ENCODE results near the gene NT5DC1.

The NT5DC1 gene

DNA sequence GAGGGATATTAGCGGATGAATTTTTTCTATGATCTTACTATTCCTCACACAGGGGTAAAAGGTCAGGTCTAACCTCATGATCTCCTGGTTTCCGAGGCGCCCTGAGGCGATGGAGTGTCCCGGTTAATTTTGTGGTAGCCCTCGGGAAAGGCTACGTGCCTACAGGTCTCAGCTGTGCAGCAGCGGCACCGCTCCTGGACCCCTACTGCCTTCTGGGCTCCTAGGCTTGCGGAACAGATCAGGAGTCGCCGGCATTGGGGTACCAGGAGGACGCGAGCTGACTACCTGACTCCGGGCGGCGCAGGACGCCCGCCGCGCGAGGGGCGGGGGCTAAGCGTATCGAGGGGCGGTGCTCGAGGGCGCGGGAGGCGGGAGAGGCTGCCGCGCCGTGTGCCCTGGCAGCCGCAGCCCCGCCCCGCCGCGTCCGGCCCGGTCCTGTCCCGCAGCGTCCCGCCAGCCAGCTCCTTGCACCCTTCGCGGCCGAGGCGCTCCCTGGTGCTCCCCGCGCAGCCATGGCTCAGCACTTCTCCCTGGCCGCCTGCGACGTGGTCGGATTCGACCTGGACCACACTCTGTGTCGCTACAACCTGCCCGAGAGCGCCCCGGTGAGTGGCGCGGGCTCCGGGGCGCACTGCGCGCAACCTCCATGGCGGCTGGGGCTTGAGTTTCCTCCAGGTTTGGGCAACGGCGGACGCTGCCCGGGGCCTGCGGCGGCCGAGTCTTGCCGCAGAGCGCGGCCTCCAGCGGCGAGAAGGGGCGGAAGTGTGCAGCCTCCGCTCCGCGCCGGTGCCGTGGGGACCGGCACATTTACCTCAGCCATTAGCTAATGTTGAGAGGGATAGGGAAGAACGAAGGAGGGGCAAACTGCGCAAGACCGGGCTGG, at the start of gene NT5DC1:
Gene NT5DC1 (plus strand): TSS at position 435 of the 883 bp plus-strand sequence. CDS start 78 bp downstream, at position 513.
- peak; percentile 80 to 94 (median 92) for DNase-seq

DNA sequence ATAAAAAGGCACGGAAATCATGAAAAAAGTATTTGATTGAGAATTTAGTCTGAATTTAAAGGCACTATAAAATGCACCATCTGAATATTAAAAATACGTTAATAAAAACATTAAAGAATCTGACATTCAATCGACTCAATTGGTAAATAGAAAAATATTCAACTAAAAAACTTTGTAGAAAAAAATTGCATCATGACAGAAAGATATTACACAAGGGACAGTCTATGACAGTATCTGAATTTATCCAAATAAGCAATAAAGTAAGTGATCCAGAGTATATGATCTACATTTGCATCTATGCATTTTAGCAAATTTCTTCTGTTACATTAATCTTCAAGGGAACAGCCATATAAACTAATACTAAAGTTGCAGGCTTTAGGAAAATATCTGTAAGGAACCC, 49.4 kb upstream of the NT5DC1 start:
- no peak for DNase-seq

DNA sequence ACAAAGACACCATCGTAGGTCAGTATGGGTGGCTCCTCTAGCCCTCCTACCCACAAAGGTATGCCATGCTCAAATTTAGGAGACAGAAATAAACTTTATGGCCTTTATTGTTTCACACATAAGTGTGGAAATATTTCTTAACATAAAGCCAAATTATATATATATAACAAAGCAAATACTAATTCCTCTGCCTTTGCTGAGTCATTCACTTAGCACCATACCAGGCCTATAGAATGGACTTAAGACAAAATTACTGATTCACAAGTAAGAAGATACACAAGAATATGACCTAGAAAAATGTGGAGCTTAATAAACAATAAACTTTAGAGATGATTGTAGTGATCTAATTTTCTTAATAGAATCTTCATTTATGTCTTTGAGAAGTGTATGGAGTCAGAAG, 45.1 kb upstream of the NT5DC1 start:
- DNase-seq = no peak

DNA sequence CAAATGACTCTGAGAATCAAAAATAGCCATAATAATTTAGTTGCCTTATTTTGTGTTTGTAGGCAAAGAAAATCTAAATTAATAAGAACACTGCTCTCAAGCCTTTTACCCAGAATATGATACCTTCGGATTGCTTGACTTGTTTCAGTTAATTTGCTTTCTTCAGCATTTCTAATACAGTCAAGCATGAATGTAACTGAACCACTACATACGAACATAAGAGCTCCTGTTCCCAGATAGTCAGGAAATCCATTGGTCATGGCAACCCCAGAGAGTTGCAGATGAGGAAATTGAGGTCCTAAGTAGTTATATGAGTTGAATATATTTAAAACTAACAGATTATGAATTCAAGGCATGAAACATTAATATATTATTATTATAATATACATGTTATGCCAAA, 42.9 kb upstream of the NT5DC1 start:
- DNase-seq = no peak

DNA sequence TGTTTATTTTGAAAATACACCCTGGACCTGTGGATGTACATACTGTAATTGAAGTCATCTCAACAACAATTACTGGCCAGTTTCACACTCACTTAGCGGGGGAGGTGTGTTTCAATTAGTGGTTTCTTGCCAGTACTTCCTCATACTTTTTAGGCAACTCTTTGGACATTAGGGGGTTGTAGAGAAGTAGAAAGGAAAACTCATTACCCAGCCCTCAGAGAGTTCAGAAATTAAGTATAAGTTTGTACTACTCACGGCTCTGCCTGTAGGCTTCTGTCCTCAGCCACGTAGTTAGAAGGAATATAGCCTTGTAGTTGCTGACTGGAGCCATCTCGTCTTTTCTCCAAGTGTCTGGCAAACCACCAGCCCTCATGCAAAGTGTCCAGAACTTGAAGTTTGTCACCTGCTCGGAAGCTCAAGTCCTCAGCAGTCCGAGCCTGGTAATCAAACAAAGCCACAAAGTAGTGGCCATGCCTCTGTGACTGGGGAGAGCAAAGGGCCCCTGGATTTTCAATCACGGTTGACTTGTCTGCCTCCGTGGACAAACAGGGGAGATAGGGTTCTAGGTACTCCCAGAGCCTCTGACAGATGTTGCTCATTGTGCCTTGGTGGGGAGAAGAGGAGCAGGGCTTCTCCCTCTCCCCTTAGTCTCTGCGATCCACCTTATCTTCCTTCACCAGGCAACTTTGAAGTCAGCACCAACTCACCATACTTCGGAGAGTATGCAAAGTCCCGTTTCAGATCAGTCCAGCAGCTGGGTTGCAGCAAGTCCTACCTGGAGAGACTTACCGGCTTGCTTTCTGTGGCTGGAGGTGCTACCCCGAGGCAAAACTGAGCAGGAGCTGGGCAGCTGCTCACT, 40.7 kb upstream of the NT5DC1 start:
- DNase-seq = peak in 1 of 3 experiments; percentile 10

DNA sequence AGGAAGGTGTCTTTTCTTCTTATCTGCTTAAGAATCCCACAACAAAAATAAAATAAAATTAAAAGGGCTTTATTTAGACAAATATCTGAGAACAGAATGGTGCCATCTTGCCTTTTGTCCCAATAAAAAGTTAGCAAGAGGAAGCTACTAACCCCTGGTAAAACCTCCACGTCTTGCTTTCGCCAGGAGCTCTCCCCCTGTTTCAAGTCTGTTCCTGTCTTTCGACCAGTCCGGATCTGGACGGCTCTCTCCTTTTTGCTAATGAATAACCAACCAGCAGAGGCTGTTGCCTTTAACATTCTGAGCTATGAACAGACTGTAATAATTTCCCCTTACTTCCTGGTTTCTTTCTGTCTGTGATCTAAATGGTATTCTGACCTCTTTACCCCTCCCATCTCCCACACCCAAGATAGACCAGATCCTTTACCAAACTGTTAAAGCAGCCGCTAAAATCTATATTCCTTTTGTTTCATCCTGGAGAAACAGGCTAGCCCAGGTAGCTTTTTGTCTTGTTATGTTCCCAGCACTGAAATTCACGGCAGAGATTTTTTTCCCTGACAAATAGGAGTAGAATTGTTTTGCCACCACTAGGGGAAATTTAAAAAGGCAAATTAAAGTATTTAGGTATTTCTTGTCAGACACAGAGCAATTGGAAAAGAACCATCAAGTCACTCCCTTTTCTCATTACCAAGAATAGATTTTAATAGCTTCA, 39.9 kb upstream of the NT5DC1 start, which contains the start of gene FRK:
Gene FRK (minus strand): TSS at position 320 of the 712 bp plus-strand sequence. CDS start 580 bp downstream, outside the sequence.
- no peak for DNase-seq

DNA sequence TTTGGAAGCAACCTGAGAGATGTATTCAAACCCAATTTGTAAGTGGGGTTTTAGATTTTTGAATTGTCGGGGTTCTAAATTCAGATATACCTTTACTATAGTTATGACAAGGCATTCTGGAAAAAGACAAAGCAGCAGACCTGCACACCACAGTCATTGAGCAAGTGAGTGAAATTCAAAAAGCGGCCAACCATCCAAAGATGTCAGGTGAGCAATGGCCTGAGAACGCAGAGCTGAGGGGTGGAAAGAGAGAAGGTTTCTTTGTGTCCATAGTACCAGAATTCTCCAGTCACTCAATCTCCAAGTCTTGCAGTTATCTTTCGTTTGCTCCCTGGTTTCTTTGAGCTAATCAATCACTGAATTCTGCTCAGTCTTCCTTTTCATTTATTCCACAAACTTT, 38.2 kb upstream of the NT5DC1 start:
- DNase-seq = no peak

DNA sequence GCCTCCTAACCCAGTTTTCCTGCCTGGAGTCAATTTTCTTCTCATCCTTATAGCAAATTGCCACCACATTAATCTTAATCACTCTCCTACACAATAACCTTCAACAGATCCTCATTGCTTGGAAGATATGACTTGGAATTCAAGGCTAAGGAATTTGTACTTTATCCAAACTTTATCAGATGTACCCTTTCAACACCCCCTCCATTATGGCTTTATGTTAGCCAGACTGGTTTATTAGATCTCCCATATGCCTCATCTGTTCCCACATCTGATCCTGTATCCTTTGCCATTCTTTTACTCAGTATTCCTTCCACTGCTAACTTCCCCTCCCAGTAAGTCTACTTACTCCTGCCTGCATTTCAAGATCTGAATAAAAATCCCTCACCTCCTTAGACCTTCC, 36.0 kb upstream of the NT5DC1 start:
- no peak for DNase-seq

DNA sequence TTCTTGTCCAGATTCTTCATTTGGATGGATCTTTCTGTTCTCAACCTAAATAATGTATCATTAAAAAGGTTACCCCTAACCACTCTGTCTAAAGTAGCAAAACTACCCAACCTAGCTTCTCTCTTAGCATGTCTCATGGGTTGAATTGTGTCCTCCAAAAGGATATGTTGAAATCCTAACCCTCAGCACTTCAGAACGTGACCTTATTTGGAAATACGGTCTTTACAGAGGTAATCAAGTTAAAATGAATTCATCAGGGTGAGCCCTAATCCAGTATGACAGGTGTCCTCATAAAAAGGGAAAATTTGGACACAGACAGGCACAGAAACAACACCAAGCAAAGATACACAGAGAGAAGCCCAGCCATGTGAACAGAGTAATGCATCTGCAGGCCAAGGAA, 33.9 kb upstream of the NT5DC1 start:
- DNase-seq = no peak

DNA sequence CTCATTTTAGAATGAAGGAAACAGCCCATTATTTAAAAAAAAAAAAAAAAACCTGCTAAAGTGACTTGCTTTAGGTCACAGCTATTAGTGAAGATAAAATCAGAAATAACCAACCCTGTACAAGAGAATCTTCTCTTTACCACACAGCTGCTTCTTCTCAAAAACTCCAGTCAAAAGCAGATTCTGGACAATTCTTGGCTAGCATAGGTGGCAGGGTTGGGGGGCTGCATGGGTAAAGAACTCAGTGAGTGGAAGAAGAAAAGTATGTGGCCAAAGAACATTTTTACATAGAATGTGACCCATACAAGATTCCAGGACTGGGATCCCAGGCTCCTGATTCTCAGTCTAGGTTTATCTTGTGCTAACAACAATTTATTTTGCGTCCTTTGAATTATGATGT, 30.6 kb upstream of the NT5DC1 start:
- DNase-seq = no peak

DNA sequence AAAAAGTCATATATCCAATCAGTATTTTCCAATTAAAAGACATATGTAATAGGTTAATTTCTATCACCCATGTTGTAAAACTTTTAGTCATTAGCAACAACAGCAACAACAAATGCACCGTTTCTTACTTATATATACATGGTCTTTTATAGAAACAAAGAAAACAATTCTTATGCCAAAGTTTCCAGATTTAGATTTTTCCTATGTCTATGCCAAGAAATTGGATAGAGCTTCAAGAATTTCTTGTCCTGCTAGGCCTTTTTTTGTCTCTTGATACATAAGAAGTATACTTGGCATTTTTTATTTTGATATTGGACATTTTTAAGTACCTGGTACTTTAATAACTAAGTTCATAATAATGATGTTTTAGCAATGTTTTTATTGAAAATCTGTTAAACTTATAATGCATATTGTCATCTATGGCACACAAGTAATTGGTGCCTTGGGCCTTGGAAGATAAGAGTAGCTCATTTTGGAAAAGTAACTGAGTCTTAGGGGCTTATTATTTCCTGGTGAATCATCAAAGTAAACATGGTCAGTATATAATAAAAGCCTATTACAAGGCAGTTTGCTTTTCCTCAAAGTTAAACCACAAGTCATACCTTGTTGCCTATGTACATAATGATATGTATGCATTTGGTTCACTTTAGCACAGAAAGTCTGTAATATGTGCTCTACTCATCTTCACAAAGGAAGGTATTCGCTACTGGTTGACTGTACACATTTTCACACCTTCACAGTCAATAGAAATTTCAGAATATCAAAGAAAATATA, 29.9 kb upstream of the NT5DC1 start:
- no peak for DNase-seq

DNA sequence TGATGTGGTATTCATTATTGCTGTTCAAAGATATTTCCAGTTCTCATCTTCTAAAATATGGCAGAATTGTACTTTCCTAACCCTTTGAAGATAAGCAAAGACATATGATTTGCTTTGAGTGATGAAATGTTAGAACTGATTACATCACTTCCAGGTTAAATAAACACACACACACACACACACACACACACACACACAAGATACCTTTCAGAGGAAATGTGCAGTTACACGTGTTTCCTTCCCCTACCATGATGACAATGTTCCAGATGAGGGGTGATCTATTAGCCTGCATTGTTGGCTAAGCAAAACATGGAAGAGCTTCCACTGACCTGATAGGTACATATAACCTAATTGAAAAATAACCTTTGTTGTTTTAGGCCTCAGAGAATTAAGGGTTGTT, 28.3 kb upstream of the NT5DC1 start:
- peak in 1 of 3 experiments; percentile 6 for DNase-seq

DNA sequence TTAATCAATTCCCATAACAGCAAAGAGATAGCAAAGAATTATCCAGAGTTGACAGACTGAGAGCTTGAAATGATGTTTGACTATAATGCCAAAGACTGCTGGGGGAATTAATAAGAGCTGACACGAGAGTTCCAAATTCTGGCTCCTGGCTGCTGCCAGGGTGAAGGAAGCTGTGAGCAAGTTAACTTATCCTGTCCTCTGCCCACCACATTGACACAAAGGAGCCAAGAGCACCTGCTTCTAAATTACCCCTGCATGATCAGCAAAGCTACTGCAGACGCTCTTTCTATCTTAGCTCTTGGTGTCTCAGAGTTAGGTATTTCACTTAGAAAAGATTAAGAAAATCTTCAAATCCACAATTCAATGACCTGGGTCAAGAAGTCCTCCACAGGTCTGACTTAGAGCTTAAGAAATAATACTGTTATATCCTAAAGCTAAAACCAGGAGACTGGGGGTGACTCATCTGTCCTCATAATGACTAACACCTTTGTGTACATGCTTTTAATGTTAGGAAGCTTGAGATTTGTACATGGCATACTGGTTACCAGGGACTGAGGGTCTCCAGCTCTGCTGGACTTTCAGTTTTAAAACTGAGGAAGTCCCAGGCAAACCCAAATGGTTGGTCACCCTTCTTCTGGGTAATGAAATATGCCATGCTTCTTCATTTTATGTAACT, 26.8 kb upstream of the NT5DC1 start:
- peak in 1 of 3 experiments; percentile 5 for DNase-seq

DNA sequence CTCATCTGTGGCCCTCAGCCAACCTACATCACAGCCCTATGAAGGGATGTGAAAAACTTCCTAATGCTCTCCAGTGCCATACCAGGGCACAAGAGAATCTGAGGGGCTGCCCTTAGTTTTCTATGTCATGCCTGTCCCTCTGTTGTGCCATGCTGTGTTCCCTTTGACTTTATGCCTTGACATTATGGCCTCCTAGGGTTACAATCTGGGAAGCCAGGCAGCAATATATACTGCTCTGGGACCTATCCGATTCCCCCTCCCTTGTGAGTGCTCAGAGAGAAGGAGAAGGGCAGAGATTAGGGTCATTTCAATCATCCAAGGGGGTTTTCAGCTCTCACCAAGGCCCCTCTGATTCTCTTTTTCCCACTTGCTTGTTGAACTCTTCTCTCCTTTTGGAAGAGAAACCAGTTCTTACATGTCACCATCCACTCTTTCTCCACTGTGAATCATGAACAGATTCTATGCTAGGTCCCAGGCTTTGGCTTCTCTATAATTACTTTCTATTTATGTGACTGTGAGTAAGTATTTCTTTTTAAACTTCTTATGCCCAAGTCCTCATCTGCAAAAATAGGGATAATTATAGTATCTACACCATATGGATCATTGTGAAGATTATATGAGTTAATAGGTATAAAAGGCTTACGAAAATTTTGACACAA, 25.8 kb upstream of the NT5DC1 start:
- DNase-seq = no peak

DNA sequence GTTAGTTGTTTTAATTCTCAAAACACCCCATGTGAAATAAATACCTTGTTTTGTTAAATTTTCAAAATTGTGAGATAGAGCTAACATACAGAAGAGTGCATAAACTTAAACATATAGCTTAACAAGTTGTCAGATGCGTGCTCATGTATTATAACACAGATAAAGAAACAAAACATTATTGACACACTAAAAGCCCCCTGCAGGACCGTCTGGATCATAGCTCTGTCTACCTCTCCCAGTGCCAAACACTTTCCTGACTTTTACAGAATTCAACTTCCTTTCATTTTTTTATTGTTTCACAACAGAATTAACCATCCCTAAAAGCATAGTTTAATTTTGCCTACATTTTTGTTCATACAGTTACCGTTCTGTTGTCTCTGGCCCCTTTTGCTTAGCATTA, 22.1 kb upstream of the NT5DC1 start:
- DNase-seq = no peak

DNA sequence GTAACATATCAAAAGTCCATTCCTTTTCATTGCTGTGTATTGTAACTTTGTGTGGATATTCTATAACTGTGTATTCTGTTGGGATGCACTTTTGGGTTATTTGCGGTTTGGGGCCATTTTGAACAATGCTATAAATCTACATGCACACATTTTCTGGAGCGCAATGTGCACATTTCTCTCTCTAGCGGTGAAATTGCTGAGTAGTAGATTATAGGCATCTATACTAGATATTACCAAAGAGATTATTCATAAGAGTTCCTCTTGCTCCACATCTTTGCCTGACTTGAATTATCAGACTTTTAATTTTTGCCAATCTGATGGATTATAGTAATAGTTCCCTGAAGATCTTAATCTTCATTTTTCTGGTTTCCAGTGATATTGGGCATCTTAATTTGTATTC, 21.7 kb upstream of the NT5DC1 start:
- no peak for DNase-seq

DNA sequence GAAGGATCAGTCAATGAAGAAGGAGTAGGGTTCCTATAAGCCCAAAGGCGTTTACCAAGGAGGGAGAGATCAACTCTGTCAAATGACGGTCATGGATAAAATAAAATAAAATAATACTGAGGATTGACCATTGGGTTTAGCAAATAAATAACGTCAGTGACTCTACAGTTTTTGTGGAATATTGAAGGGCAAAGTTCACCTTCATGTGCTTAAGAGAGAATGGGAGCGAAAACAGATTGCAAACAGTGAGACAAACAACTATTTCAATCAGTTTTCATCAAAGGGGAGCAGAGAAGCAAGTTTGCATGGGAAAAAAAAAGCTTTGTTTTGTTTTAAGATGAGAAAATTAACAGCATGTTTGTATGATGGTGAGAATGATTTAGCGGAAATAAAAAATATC, 17.6 kb upstream of the NT5DC1 start:
- DNase-seq = no peak

DNA sequence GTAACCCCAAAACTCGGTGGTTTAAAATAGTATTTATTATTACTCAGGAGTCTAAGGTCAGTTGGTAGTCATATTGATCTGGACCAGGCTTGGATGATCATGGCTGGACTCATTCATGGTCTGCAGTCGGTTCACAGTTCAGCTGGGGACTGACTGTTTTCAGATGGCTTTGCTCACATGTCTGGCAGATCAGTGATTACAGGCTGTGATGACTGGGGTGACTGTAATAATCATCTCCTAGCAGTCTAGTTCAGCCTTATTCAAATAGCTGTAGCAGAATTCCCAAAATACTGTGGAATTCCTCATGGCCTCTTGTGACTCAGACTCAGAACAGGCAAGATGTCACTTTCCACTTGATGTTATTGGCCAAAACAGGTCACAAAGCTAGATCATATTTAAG, 16.4 kb upstream of the NT5DC1 start:
- DNase-seq = no peak

DNA sequence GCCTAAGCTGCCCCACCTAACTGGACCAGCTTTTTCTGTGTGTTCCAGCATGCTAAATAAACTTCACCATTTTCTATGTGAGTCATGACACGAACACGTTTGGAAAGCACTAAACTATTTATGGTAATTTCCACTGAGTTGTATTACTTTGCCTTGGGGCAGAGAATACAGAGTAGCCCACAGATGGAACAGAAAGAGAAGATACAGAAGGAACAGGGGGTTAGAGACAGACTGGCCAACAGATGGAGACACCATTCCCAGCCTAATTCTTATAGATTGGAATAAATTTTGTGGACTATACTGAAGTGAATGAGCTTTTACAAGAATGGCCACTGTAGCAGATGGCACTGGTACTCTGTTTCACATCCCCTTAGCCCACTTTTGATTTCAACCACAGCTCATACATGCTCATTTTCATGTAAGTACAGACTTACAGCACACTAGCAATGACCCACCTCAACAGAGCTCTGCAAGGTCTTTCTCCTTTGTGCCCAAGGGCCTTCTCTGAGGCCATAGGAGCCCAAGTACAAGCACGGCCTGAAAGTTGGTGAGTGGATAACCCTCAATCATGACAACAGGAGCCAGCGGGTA, 13.1 kb upstream of the NT5DC1 start:
- no peak for DNase-seq

DNA sequence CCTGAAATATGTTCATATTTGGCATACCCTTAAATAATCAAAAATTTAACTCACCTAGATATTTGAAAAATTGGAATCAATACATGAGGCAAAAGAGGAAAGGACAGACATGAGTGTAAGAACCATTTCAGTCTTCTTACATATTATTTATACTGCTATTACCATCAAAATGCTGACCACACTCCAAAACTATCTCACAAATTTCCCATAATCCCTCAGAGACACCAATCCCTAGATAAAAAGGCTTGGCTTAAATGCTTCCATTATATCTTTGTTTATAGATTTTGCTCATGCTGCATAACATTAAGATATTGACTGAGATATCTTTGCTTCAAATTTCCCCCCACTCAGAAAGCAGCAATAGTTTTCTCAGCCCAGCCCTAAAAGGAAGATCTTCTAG, 11.7 kb upstream of the NT5DC1 start:
- DNase-seq = no peak

DNA sequence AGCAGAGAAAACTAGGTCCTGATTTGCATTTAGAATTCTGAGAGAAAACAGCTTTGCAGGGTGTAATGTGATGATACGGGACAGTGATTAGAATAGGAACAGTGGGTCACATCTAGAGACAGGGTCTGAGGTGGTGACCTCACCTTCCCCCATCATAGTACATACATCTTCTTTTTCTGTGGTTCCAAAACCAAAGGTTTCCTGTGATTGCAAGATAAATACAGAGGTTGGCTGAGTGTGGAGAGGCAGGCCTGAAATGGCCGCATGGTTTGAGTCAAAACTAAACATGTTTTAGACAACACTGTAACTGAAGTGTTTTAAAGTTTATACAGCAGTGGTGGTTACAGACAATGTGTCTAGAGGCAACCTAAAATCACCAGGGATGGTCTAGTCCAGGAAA, 10.4 kb upstream of the NT5DC1 start:
- no peak for DNase-seq
